Anterior cingulate cortex (tissue), 58 donors: ENCODE results near the gene ZRANB3.
A peak's percentile ranks its signal among the peaks of the same experiment; 100 is the strongest.

ENCODE experiments used
- DNase-seq, 58 donors: peaks; one replicate each; lab custom pipeline; 2025; lab: John Stamatoyannopoulos, UW

The ZRANB3 gene

GRCh38 chr2:135187270-135187669, 343.7 kb downstream of the ZRANB3 start:
- peak in 9 of 58 donors; percentile 12 to 60 (median 33) for DNase-seq

- DNase-seq = no peak
Measured at GRCh38 chr2:135186054-135186453, 345.0 kb downstream of the ZRANB3 start.

GRCh38 chr2:135183822-135184221, 347.2 kb downstream of the ZRANB3 start:
- no peak for DNase-seq

- peak in 1 of 58 donors; percentile 32 for DNase-seq
Measured at GRCh38 chr2:135182601-135183000, 348.4 kb downstream of the ZRANB3 start.

GRCh38 chr2:135182190-135182589, 348.8 kb downstream of the ZRANB3 start:
- DNase-seq = no peak

- no peak for DNase-seq
Measured at GRCh38 chr2:135179689-135180088, 351.3 kb downstream of the ZRANB3 start.

GRCh38 chr2:135175177-135175576, 355.8 kb downstream of the ZRANB3 start:
- no peak for DNase-seq

- peak in 2 of 58 donors; percentile 18 to 56 for DNase-seq
Measured at GRCh38 chr2:135174810-135175093, 356.3 kb downstream of the ZRANB3 start.

GRCh38 chr2:135174049-135174809, 356.8 kb downstream of the ZRANB3 start:
- peak in 5 of 58 donors; percentile 24 to 62 (median 31) for DNase-seq

GRCh38 chr2:135169900-135170753, 360.9 kb downstream of the ZRANB3 start:
- no peak for DNase-seq

- DNase-seq = peak in 8 of 58 donors; percentile 1 to 48 (median 25)
Measured at GRCh38 chr2:135168204-135168856, 362.7 kb downstream of the ZRANB3 start.

GRCh38 chr2:135167273-135167672, 363.7 kb downstream of the ZRANB3 start:
- DNase-seq = no peak

- no peak for DNase-seq
Measured at GRCh38 chr2:135164431-135164830, 366.6 kb downstream of the ZRANB3 start.

- no peak for DNase-seq
Measured at GRCh38 chr2:135163901-135164300, 367.1 kb downstream of the ZRANB3 start.

- DNase-seq = no peak
Measured at GRCh38 chr2:135163306-135163705, 367.7 kb downstream of the ZRANB3 start.

GRCh38 chr2:135162786-135163185, 368.2 kb downstream of the ZRANB3 start:
- no peak for DNase-seq

- DNase-seq = no peak
Measured at GRCh38 chr2:135162377-135162776, 368.6 kb downstream of the ZRANB3 start.

- no peak for DNase-seq
Measured at GRCh38 chr2:135159191-135159590, 371.8 kb downstream of the ZRANB3 start.

- DNase-seq = no peak
Measured at GRCh38 chr2:135157856-135158255, 373.2 kb downstream of the ZRANB3 start.

GRCh38 chr2:135154962-135155361, 376.1 kb downstream of the ZRANB3 start:
- no peak for DNase-seq

GRCh38 chr2:135152361-135152760, 378.7 kb downstream of the ZRANB3 start:
- DNase-seq = no peak
